T47D (cell line): ENCODE measurements around the gene LGR6.

Source experiments
- DNase-seq, 2 experiments: peaks; one replicate each; pipeline versions ENCODE4 v3.0.0 to v3.0.0-alpha.2; 2011 to 2012; ENCODE audit warnings: low read depth in 1 of 2, low spot score in 1 of 2
- JUND ChIP-seq: IDR thresholded peaks from 2 replicates; pipeline ENCODE4 v1.6.1; 2012; ENCODE audit warnings: low read depth
- in situ Hi-C: cut with HindIII; loops from 2 replicates; pipeline ENCODE4 v1.10.0; 2016; ENCODE audit warnings: low sequenced_read_pairs, low pct_unique_long_range_greater_than_20kb

LGR6 gene

GRCh38 chr1:202283991-202284390 lies 90.4 kb downstream of the LGR6 start:
- in situ Hi-C loops, result no loop called here
- DNase-seq, result no peak
- no peak for TF ChIP-seq JUND

GRCh38 chr1:202285908-202286307 lies 92.3 kb downstream of the LGR6 start:
- TF ChIP-seq JUND, result no peak
- in situ Hi-C loops, result no loop called here
- no peak for DNase-seq

GRCh38 chr1:202286622-202287097 lies 93.1 kb downstream of the LGR6 start:
- DNase-seq, result no peak
- TF ChIP-seq JUND, result no peak
- in situ Hi-C loops, result no loop called here

- no peak for DNase-seq
- in situ Hi-C loops, result no loop called here
- no peak for TF ChIP-seq JUND
These were observed 93.6 kb downstream of the LGR6 start for GRCh38 chr1:202287196-202287595.

GRCh38 chr1:202288177-202288576 lies 94.6 kb downstream of the LGR6 start:
- TF ChIP-seq JUND, result no peak
- in situ Hi-C loops, result no loop called here
- DNase-seq, result peak in 1 of 2 experiments; percentile 41

- no peak for TF ChIP-seq JUND
- in situ Hi-C loops, result no loop called here
- DNase-seq, result no peak
These were observed 95.4 kb downstream of the LGR6 start for GRCh38 chr1:202289009-202289408.

GRCh38 chr1:202291001-202291400 lies 97.4 kb downstream of the LGR6 start:
- in situ Hi-C loops, result no loop called here
- DNase-seq, result no peak
- no peak for TF ChIP-seq JUND

- TF ChIP-seq JUND, result no peak
- DNase-seq, result peak in 1 of 2 experiments; percentile 42
- in situ Hi-C loops, result no loop called here
These were observed 98.5 kb downstream of the LGR6 start for GRCh38 chr1:202291961-202292712.

GRCh38 chr1:202292773-202293172 lies 99.2 kb downstream of the LGR6 start:
- in situ Hi-C loops, result no loop called here
- DNase-seq, result no peak
- no peak for TF ChIP-seq JUND

GRCh38 chr1:202293569-202293968 lies 100.0 kb downstream of the LGR6 start:
- DNase-seq, result no peak
- TF ChIP-seq JUND, result no peak
- in situ Hi-C loops, result no loop called here

- no peak for DNase-seq
- in situ Hi-C loops, result no loop called here
- no peak for TF ChIP-seq JUND
These were observed 108.6 kb downstream of the LGR6 start for GRCh38 chr1:202302166-202302565.

- in situ Hi-C loops, result no loop called here
- no peak for TF ChIP-seq JUND
These were observed 110.8 kb downstream of the LGR6 start for GRCh38 chr1:202304375-202304774.

GRCh38 chr1:202305168-202305567 lies 111.6 kb downstream of the LGR6 start:
- no peak for DNase-seq
- TF ChIP-seq JUND, result no peak
- in situ Hi-C loops, result no loop called here

More at GRCh38 chr1:202304375-202304774, 110.8 kb downstream of the LGR6 start:
- no peak for DNase-seq

GRCh38 chr1:202306535-202307345 lies 113.1 kb downstream of the LGR6 start:
- DNase-seq, result no peak
- no peak for TF ChIP-seq JUND
- in situ Hi-C loops, result no loop called here
